ENCODE data around the gene CTNNA2.

DNA sequence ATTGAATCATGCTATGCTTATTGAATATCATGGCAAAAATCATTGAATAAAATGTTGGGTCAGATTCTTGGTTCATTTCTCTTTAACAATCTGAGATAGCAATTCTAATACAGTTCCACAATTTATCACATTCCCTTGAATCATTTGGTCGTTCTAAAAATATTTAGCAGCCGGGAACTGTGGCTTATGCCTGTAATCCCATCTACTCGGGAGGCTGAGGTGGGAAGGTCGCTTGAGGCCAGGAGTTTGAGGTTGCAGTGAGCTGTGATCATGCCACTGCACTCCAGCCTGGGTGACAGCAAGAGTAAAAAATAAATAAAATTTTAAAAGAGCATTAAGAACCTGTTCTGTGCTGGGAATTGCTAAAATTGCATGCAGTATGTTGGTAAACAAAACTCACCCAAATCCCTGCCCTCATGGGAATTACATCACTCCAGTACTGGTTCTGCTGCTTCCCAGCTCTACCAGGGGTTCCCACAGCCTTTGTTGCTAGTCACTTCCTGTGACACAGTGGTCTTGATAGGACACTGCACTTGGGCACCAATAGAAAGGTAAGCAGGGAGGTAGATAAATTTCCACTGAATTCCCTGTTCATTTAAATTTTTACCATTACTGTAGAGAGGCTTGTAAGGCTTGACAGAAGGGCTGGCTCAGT, 200.4 kb downstream of the CTNNA2 start:
- TF ChIP-seq CTCF (conservative IDR thresholded peaks at IDR 0.05) (no peak), EZH2 (IDR thresholded peaks at IDR 0.05; ENCODE audit: low read depth) (no peak)

Measured in PC-9 (cell line).